ENCODE measurements around the gene WAC.
"Not testable (repeated sequence)": the region's sequence is repeated elsewhere in the genome, so short reads cannot be mapped to it uniquely, and the experiment has no call there.

The WAC gene

GRCh38 chr10:28532337-28533185, at the start of gene WAC:
Gene WAC (plus strand): TSS chr10:28533118. CDS start chr10:28533580, 462 bp downstream.
- DNase-seq: peak; percentile 98

- no peak for DNase-seq
These were observed 43.7 kb upstream of the WAC start for GRCh38 chr10:28489206-28489605.

GRCh38 chr10:28490256-28490865, 42.6 kb upstream of the WAC start:
- not testable (repeated sequence) for DNase-seq

GRCh38 chr10:28492116-28492920, 40.6 kb upstream of the WAC start:
- DNase-seq: no peak

GRCh38 chr10:28494420-28494819, 38.5 kb upstream of the WAC start:
- no peak for DNase-seq

GRCh38 chr10:28495084-28495483, 37.8 kb upstream of the WAC start:
- no peak for DNase-seq

- no peak for DNase-seq
These were observed 36.9 kb upstream of the WAC start for GRCh38 chr10:28496017-28496416.

GRCh38 chr10:28496481-28496961, 36.4 kb upstream of the WAC start:
- DNase-seq: no peak

GRCh38 chr10:28497313-28498126, 35.4 kb upstream of the WAC start:
- DNase-seq: no peak

- not testable (repeated sequence) for DNase-seq
These were observed 32.7 kb upstream of the WAC start for GRCh38 chr10:28500203-28500602.

- DNase-seq: no peak
These were observed 29.8 kb upstream of the WAC start for GRCh38 chr10:28503114-28503513.

GRCh38 chr10:28505359-28505959, 27.5 kb upstream of the WAC start:
- DNase-seq: no peak

GRCh38 chr10:28508304-28508925, 24.5 kb upstream of the WAC start:
- no peak for DNase-seq

GRCh38 chr10:28509286-28509685, 23.6 kb upstream of the WAC start:
- no peak for DNase-seq

GRCh38 chr10:28514648-28515047, 18.3 kb upstream of the WAC start:
- no peak for DNase-seq

- no peak for DNase-seq
These were observed 12.6 kb upstream of the WAC start for GRCh38 chr10:28520346-28520745.

GRCh38 chr10:28520828-28521227, 12.1 kb upstream of the WAC start:
- DNase-seq: not testable (repeated sequence)

- DNase-seq: not testable (repeated sequence)
These were observed 11.0 kb upstream of the WAC start for GRCh38 chr10:28521961-28522360.

GRCh38 chr10:28523725-28524252, 9.1 kb upstream of the WAC start:
- DNase-seq: no peak

GRCh38 chr10:28530751-28531150, 2.2 kb upstream of the WAC start:
- DNase-seq: no peak

- no peak for DNase-seq
These were observed 257 bp downstream of the WAC start for GRCh38 chr10:28533186-28533564.

Measured in stimulated activated CD8-positive, alpha-beta memory T cell treated with anti-CD3 and anti-CD28 coated beads, Interleukin-4, amount 100 ng/mL, for 48 hours (primary cell).